Tibial nerve (tissue), 4 donors: Measurements from ENCODE around the gene TUBB1.

Experiments used
- EP300 ChIP-seq, 2 donors: sonication (generic); formaldehyde crosslinking; IDR thresholded peaks; one replicate each; pipeline ENCODE4 v1.6.1; 2017; ENCODE audit warnings: antibody characterized with exemption in 2 of 2, mild to moderate bottlenecking in 1 of 2
- POLR2A ChIP-seq, 2 donors: fragments of 450-650 bp; IDR thresholded peaks; one replicate each; pipeline ENCODE4 v1.6.1; 2017; ENCODE audit warnings: antibody characterized with exemption in 2 of 2, mild to moderate bottlenecking in 2 of 2, moderate library complexity in 2 of 2
- TF ChIP-seq, protein P1 (sequence below), 5 experiments: fragments of 200-600 bp in 3 of 5; fragments of 450-650 bp in 2 of 5; sonication (generic) in 3 of 5; IDR thresholded peaks; one replicate each; pipeline ENCODE4 v1.5.1; 2016 to 2019; ENCODE audit warnings: antibody characterized with exemption in 5 of 5, mild to moderate bottlenecking in 3 of 5, moderate library complexity in 2 of 5

DNA sequence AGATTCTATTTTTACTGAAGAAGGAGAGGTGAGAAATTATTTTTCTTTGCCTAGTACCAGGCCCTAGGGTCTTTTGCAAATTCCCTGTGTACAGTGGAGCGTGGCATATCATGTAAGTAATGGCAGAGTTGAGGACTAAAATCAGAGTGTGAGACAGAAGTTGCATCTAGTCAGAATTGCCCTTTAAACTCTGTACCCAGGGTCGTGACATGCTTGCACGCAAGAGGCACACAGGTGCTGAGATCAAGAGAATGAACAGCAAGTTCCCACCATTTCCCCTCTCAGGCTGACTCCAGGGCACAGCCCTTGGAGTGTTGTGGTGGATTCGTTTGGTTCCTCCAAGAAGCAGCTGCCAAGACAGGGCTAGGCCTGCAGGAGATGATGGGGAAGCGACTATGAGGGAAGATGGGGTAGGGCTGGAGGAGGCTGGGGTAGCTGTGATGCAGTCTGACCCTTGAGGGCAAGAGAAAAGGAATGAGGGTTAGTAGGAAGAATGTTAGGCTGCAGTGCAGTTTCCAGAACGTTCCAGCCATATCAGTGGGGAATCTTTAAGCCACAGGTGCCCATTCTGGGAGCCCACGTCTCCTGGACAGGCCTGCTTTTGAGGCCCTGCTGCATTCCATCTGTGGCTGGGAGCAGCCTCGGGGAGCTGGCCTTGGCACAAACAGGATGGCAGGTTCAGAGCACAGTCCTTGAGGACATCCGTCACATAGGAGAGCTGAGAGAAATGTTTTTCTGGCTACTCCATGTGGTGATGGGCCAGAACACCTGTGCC is 31.3 kb upstream of the TUBB1 start:
- TF ChIP-seq, protein P1, sequence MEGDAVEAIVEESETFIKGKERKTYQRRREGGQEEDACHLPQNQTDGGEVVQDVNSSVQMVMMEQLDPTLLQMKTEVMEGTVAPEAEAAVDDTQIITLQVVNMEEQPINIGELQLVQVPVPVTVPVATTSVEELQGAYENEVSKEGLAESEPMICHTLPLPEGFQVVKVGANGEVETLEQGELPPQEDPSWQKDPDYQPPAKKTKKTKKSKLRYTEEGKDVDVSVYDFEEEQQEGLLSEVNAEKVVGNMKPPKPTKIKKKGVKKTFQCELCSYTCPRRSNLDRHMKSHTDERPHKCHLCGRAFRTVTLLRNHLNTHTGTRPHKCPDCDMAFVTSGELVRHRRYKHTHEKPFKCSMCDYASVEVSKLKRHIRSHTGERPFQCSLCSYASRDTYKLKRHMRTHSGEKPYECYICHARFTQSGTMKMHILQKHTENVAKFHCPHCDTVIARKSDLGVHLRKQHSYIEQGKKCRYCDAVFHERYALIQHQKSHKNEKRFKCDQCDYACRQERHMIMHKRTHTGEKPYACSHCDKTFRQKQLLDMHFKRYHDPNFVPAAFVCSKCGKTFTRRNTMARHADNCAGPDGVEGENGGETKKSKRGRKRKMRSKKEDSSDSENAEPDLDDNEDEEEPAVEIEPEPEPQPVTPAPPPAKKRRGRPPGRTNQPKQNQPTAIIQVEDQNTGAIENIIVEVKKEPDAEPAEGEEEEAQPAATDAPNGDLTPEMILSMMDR (IDR thresholded peaks at IDR 0.05), result no peak
- TF ChIP-seq POLR2A (IDR thresholded peaks at IDR 0.05) (no peak), EP300 (IDR thresholded peaks at IDR 0.05) (no peak)
